CD14-positive monocyte (primary cell): Measurements from ENCODE around the gene WDR13. TPM values are rescaled to one million over a fixed set of nuclear protein-coding genes. Genes with fewer than 3 reads are reported as not detected.

Experiments
- DNase-seq, 3 donors: peaks; one replicate each; pipeline ENCODE4 v3.0.0-alpha.2; 2011 to 2022
- H2AFZ ChIP-seq: 2 replicates; pipeline ENCODE4 v1.6.0; 2012; ENCODE audit warnings: mild to moderate bottlenecking, low read depth, low read length, inconsistent platforms; ENCODE audit not compliant: insufficient read depth, poor library complexity, severe bottlenecking
- H3K27ac ChIP-seq, 2 donors: 1 replicate in 1 of 2; 2 replicates in 1 of 2; pipeline ENCODE4 v1.5.1; 2012 to 2013; ENCODE audit warnings: low read length in 2 of 2, control low read depth in 1 of 2, inconsistent platforms in 1 of 2, low read depth in 1 of 2, mild to moderate bottlenecking in 1 of 2
- H3K27me3 ChIP-seq, 2 donors: one replicate each; pipeline versions ENCODE4 v1.6.0 to v1.6.1; 2011 to 2013; ENCODE audit warnings: low read length in 2 of 2; ENCODE audit not compliant: control insufficient read depth in 2 of 2, insufficient read depth in 2 of 2
- H3K36me3 ChIP-seq, 2 donors: replicated peaks in 1 of 2; 1 replicate in 1 of 2; 2 replicates in 1 of 2; pipeline versions ENCODE4 v1.5.1 to v1.6.1; 2012 to 2013; ENCODE audit warnings: low read length in 2 of 2, control low read depth in 1 of 2, inconsistent platforms in 1 of 2, mild to moderate bottlenecking in 1 of 2; ENCODE audit not compliant: insufficient read depth in 2 of 2, control insufficient read depth in 1 of 2
- H3K4me1 ChIP-seq, 2 donors: 1 replicate in 1 of 2; 2 replicates in 1 of 2; pipeline versions ENCODE4 v1.5.1 to v1.6.1; 2012 to 2013; ENCODE audit warnings: low read length in 2 of 2, control low read depth in 1 of 2, inconsistent platforms in 1 of 2, mild to moderate bottlenecking in 1 of 2, moderate library complexity in 1 of 2; ENCODE audit not compliant: insufficient read depth in 2 of 2, control insufficient read depth in 1 of 2
- H3K4me2 ChIP-seq: replicated peaks from 2 replicates; pipeline ENCODE3; 2012; ENCODE audit warnings: low read length, moderate library complexity, mild to moderate bottlenecking; ENCODE audit not compliant: poor library complexity, severe bottlenecking; ENCODE audit errors: extremely low read depth
- H3K4me3 ChIP-seq, 3 experiments: fragments of 200-600 bp in 1 of 3; sonication (generic) in 1 of 3; replicated peaks in 1 of 3; 1 replicate in 2 of 3; 2 replicates in 1 of 3; pipeline ENCODE4 v1.5.1; 2011 to 2013; ENCODE audit warnings: low read length in 3 of 3, mild to moderate bottlenecking in 3 of 3, control low read depth in 2 of 3, low read depth in 2 of 3, inconsistent platforms in 1 of 3, moderate library complexity in 1 of 3
- H3K79me2 ChIP-seq: 2 replicates; pipeline ENCODE4 v1.6.0; 2012; ENCODE audit warnings: mild to moderate bottlenecking, control low read depth, inconsistent platforms, low read length, moderate library complexity; ENCODE audit not compliant: insufficient read depth
- H3K9ac ChIP-seq: 2 replicates; pipeline ENCODE4 v1.6.0; 2017; ENCODE audit warnings: low read length, mild to moderate bottlenecking; ENCODE audit not compliant: insufficient read depth, poor library complexity, severe bottlenecking
- H3K9me3 ChIP-seq, 2 donors: replicated peaks in 1 of 2; 1 replicate in 1 of 2; 2 replicates in 1 of 2; pipeline versions ENCODE4 v1.5.1 to v1.6.1; 2012 to 2013; ENCODE audit warnings: low read length in 2 of 2, control low read depth in 1 of 2; ENCODE audit not compliant: control insufficient read depth in 1 of 2, insufficient read depth in 1 of 2
- H4K20me1 ChIP-seq: 2 replicates; pipeline ENCODE4 v1.6.0; 2012; ENCODE audit warnings: mild to moderate bottlenecking, low read length, control low read depth, moderate library complexity; ENCODE audit not compliant: insufficient read depth
- H3K27ac Mint-ChIP-seq, 7 donors: one replicate each; pipeline ENCODE4 v1.8.0; 2020; ENCODE audit warnings: mild to moderate bottlenecking in 7 of 7, mixed read lengths in 7 of 7, moderate library complexity in 6 of 7, inconsistent platforms in 2 of 7
- H3K27me3 Mint-ChIP-seq, 3 donors: one replicate each; pipeline ENCODE4 v1.8.0; 2021 to 2022; ENCODE audit warnings: low read depth in 3 of 3, mild to moderate bottlenecking in 3 of 3, mixed read lengths in 3 of 3, moderate library complexity in 3 of 3, inconsistent platforms in 1 of 3
- H3K36me3 Mint-ChIP-seq, 2 donors: one replicate each; pipeline ENCODE4 v1.8.0; 2020; ENCODE audit warnings: mixed read lengths in 2 of 2, inconsistent platforms in 1 of 2, mild to moderate bottlenecking in 1 of 2
- H3K4me1 Mint-ChIP-seq: one replicate; pipeline ENCODE4 v1.8.0; 2020; ENCODE audit warnings: mild to moderate bottlenecking, mixed read lengths
- H3K4me3 Mint-ChIP-seq, 2 donors: one replicate each; pipeline ENCODE4 v1.8.0; 2020; ENCODE audit warnings: mild to moderate bottlenecking in 2 of 2, mixed read lengths in 2 of 2, moderate library complexity in 1 of 2
- H3K9me3 Mint-ChIP-seq, 7 donors: one replicate each; pipeline ENCODE4 v1.8.0; 2020 to 2022; ENCODE audit warnings: mixed read lengths in 7 of 7, mild to moderate bottlenecking in 6 of 7, moderate library complexity in 6 of 7, inconsistent platforms in 2 of 7
- WGBS: methylation state at CpG from one replicate; pipeline ENCODE4 v1.1.5; 2013; ENCODE audit warnings: missing lambda C conversion rate; ENCODE audit not compliant: insufficient coverage; 5-methylcytosine and 5-hydroxymethylcytosine counted together
- intact Hi-C, 2 donors: fragments of 100-400 bp; cut with micrococcal nuclease; formaldehyde crosslinking; loops; one replicate each; pipeline versions ENCODE4 v1.15.0 to v1.15.1; 2023
- polyA plus RNA-seq, 3 donors: library from polyadenylated mRNA; depleted of rRNA in 1 of 3; unstranded in 2 of 3; stranded (reverse) in 1 of 3; fragments of 300-500 nt in 2 of 3; fragments of >200 nt in 1 of 3; fragmentation: Illumina TruSeq in 2 of 3; gene quantifications; 1 replicate in 2 of 3; 2 replicates in 1 of 3; pipeline ENCODE4 v1.2.3, GENCODE V29; 2012 to 2021
- TF ChIP-seq, protein P1 (sequence below): fragments of 200-600 bp; IDR thresholded peaks from one replicate; pipeline ENCODE4 v1.8.0; 2022; ENCODE audit warnings: antibody characterized with exemption, mild to moderate bottlenecking

The WDR13 gene
- polyA plus RNA-seq, 3 donors: 68.6 to 171 (median 93.3) TPM

DNA sequence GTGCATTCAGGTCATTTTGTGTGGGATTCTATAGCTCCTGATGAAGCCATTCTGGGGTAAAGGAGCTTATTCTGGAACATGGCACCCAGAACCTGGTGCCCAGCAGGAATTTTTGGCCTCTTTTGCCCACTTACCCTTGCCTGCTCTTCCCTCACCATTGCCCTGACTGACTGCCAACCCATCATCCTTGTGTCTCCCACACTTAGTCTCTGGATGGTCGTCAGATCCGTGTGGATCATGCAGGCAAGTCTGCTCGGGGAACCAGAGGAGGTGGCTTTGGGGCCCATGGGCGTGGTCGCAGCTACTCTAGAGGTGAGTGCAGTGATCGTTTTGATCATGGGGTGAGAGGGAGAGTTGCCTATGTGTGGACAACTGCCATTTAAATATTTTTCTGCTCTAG is 21.2 kb upstream of the WDR13 start:
- Histone ChIP-seq H3K36me3 (peaks cover 34 to 43% of the 10 kb centered on the region in 2 donors), H4K20me1 (peaks cover 4% of the 10 kb centered on the region), H3K4me3 (no peak overlapping the region), H3K4me2 (peak overlapping the region; percentile 81), H3K9me3 (no peaks in the 10 kb centered on the region), H3K4me1 (peaks cover 14 to 20% of the 10 kb centered on the region in 2 donors), H3K9ac (no peak overlapping the region), H2AFZ (no peak overlapping the region), H3K79me2 (peaks cover 18% of the 10 kb centered on the region), H3K27ac (no peak overlapping the region), H3K27me3 (no peaks in the 10 kb centered on the region)
- peaks cover 0 to 3% (median 0%) of the 10 kb centered on the region in 3 donors for H3K27me3 Mint-ChIP-seq
- TF ChIP-seq, protein P1, sequence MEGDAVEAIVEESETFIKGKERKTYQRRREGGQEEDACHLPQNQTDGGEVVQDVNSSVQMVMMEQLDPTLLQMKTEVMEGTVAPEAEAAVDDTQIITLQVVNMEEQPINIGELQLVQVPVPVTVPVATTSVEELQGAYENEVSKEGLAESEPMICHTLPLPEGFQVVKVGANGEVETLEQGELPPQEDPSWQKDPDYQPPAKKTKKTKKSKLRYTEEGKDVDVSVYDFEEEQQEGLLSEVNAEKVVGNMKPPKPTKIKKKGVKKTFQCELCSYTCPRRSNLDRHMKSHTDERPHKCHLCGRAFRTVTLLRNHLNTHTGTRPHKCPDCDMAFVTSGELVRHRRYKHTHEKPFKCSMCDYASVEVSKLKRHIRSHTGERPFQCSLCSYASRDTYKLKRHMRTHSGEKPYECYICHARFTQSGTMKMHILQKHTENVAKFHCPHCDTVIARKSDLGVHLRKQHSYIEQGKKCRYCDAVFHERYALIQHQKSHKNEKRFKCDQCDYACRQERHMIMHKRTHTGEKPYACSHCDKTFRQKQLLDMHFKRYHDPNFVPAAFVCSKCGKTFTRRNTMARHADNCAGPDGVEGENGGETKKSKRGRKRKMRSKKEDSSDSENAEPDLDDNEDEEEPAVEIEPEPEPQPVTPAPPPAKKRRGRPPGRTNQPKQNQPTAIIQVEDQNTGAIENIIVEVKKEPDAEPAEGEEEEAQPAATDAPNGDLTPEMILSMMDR: no peak
- 60% methylated on average over 1 of the region's 6 CpGs for WGBS
- no peak for DNase-seq
- peak overlapping the region in 1 of 2 donors; percentile 35 for H3K4me3 Mint-ChIP-seq
- H3K27ac Mint-ChIP-seq: peak overlapping the region in 6 of 7 donors; percentile 13 to 100 (median 98)
- intact Hi-C loops: loop anchor here in 1 of 2 donors (10.0 kb wide), 2 partner anchors 101 to 229 kb away; partner anchors contain the start of genes FTSJ1, HDAC6 and SLC38A5
- peaks cover 16% of the 10 kb centered on the region for H3K4me1 Mint-ChIP-seq
- H3K9me3 Mint-ChIP-seq: peaks cover 0 to 15% (median 4%) of the 10 kb centered on the region in 7 donors
- peaks cover 38 to 40% of the 10 kb centered on the region in 2 donors for H3K36me3 Mint-ChIP-seq

DNA sequence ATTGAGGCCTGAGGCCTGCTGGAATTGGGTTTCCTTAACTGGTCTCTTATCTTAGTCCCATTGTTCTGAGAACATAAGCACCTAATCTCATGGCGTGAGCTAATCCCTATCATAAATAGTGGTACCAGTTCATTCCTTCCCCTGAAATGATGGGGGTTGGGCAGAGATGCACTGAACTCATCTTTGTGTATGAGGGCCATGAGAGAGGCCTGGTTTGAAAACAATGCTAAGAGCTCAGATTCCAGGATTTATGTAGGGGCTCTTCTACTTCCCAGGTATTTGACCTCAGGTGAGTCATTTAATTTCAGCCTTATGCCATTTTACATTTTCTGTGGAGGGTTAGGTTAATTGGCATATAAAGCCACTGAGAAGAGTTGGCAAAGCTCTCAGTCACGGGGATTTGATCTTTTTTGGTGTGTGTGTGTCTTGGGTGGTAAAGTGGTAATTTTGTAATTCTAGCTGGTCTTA is 18.6 kb upstream of the WDR13 start:
- intact Hi-C loops: loop anchor here in 1 of 2 donors (10.0 kb wide), 2 partner anchors 104 to 226 kb away; partner anchors contain the start of genes FTSJ1, HDAC6 and SLC38A5
- H2AFZ ChIP-seq: no peak overlapping the region
- no peak overlapping the region for H3K27ac ChIP-seq
- H3K4me3 Mint-ChIP-seq: no peak overlapping the region
- peaks cover 0 to 15% (median 4%) of the 10 kb centered on the region in 7 donors for H3K9me3 Mint-ChIP-seq
- peaks cover 4% of the 10 kb centered on the region for H4K20me1 ChIP-seq
- no CpG with 5 or more reads among the region's 2 CpGs for WGBS
- peak overlapping the region in 3 of 7 donors; percentile 18 to 47 (median 27) for H3K27ac Mint-ChIP-seq
- no peaks in the 10 kb centered on the region for H3K27me3 ChIP-seq
- H3K4me2 ChIP-seq: no peak overlapping the region
- peaks cover 18% of the 10 kb centered on the region for H3K79me2 ChIP-seq
- peaks cover 14 to 16% of the 10 kb centered on the region in 2 donors for H3K4me1 ChIP-seq
- peaks cover 15% of the 10 kb centered on the region for H3K4me1 Mint-ChIP-seq
- no peak overlapping the region for H3K4me3 ChIP-seq
- peaks cover 0 to 3% (median 0%) of the 10 kb centered on the region in 3 donors for H3K27me3 Mint-ChIP-seq
- H3K36me3 Mint-ChIP-seq: peaks cover 38 to 40% of the 10 kb centered on the region in 2 donors
- H3K36me3 ChIP-seq: peaks cover 34 to 43% of the 10 kb centered on the region in 2 donors
- TF ChIP-seq, protein P1: no peak
- no peak for DNase-seq
- no peak overlapping the region for H3K9ac ChIP-seq
- no peaks in the 10 kb centered on the region for H3K9me3 ChIP-seq
